Lung (tissue), 12 donors: Measurements from ENCODE around the gene BCR. TPM values are rescaled to one million over a fixed set of nuclear protein-coding genes. Genes with fewer than 3 reads are reported as not detected.

Experiments
- ATAC-seq: fragments of 200-7000 bp; cut with Tn5 transposase; one replicate; pipeline ENCODE4 v1.9.1; 2020; ENCODE audit warnings: moderate number of reproducible peaks; ENCODE audit not compliant: insufficient read depth, low FRiP score
- DNase-seq, 3 donors: peaks; one replicate each; pipeline ENCODE4 v3.0.0-alpha.2; 2013 to 2017
- H3K27ac ChIP-seq, 2 donors: one replicate each; pipeline ENCODE4 v1.5.1; 2013; ENCODE audit warnings: mild to moderate bottlenecking in 2 of 2, moderate library complexity in 2 of 2, control low read depth in 1 of 2, inconsistent platforms in 1 of 2, low read depth in 1 of 2, low read length in 1 of 2
- H3K27me3 ChIP-seq, 3 donors: one replicate each; pipeline ENCODE4 v1.5.1; 2013; ENCODE audit warnings: low read length in 2 of 3; ENCODE audit not compliant: control insufficient read depth in 3 of 3, insufficient read depth in 3 of 3
- H3K36me3 ChIP-seq, 4 donors: one replicate each; pipeline ENCODE4 v1.5.1; 2013; ENCODE audit warnings: low read length in 4 of 4, mild to moderate bottlenecking in 1 of 4, moderate library complexity in 1 of 4; ENCODE audit not compliant: control insufficient read depth in 4 of 4, insufficient read depth in 4 of 4
- H3K4me1 ChIP-seq, 5 donors: one replicate each; pipeline ENCODE4 v1.5.1; 2013; ENCODE audit warnings: low read length in 5 of 5, mild to moderate bottlenecking in 2 of 5, moderate library complexity in 1 of 5; ENCODE audit not compliant: control insufficient read depth in 5 of 5, insufficient read depth in 5 of 5
- H3K4me3 ChIP-seq: one replicate; pipeline ENCODE4 v1.5.1; 2013; ENCODE audit warnings: mild to moderate bottlenecking, control low read depth, moderate library complexity
- H3K9ac ChIP-seq, 2 donors: one replicate each; pipeline ENCODE4 v1.5.1; 2013; ENCODE audit warnings: low read length in 2 of 2, control low read depth in 1 of 2; ENCODE audit not compliant: insufficient read depth in 1 of 2
- H3K9me3 ChIP-seq, 4 donors: one replicate each; pipeline ENCODE4 v1.5.1; 2013; ENCODE audit warnings: low read length in 3 of 4, mild to moderate bottlenecking in 1 of 4, moderate library complexity in 1 of 4; ENCODE audit not compliant: control insufficient read depth in 4 of 4, insufficient read depth in 3 of 4
- WGBS, 2 donors: extraction: QIAGEN DNeasy Blood & Tissue Kit; methylation state at CpG; one replicate each; pipeline ENCODE4 v1.1.7; 2013; 5-methylcytosine and 5-hydroxymethylcytosine counted together
- polyA plus RNA-seq, 2 donors: library from polyadenylated mRNA; stranded (reverse); fragments of 200-250 nt; gene quantifications; one replicate each; pipeline ENCODE4 v1.2.1, GENCODE V29; 2013
- total RNA-seq, 2 donors: library from RNA; depleted of rRNA in 1 of 2; stranded (reverse); fragments of >200 nt in 1 of 2; gene quantifications; one replicate each; pipeline ENCODE4 v1.2.1, GENCODE V29; 2014 to 2021
- TF ChIP-seq, protein P1 (sequence below): IDR thresholded peaks from 2 replicates; pipeline ENCODE4 v1.5.1; 2012; ENCODE audit warnings: mild to moderate bottlenecking; ENCODE audit errors: control extremely low read depth, extremely low read depth
- donor health status: control.
- donor health status: control.
- donor health status: Bipolar disorder and iron deficiency.
- donor health status: healthy.
- donor health status: DM: yes; HTN: yes; CAD: no.

The BCR gene
- total and polyA plus RNA-seq, 4 donors, result 21.8 to 67.3 (median 31.8) TPM

DNA sequence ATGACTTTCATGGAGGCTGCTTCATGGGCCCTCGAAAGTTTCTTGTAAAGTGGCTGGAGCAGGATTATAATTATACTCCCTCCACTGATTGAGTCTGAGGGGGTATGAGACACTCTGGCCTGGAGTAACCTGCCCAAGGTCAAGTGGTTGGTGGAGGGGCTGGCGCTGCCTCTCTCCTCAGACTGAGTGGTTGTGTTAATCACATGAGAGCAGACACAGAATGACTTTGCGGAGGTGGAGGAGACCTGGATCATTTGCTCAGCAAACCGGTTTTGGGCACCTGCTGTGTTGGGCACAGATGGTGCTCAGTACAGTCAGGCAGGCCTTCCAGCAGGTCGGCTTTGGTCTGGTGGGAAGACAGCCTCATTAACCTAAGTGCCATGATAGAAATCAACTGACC is 11.8 kb downstream of the BCR start:
- Histone ChIP-seq H3K9ac (no peak overlapping the region), H3K36me3 (no peaks in the 10 kb centered on the region), H3K9me3 (no peaks in the 10 kb centered on the region), H3K27me3 (no peaks in the 10 kb centered on the region), H3K27ac (peak overlapping the region in 1 of 2 donors; percentile 0), H3K4me1 (peaks cover 0 to 21% (median 5%) of the 10 kb centered on the region in 5 donors), H3K4me3 (no peak overlapping the region)
- TF ChIP-seq, protein P1, sequence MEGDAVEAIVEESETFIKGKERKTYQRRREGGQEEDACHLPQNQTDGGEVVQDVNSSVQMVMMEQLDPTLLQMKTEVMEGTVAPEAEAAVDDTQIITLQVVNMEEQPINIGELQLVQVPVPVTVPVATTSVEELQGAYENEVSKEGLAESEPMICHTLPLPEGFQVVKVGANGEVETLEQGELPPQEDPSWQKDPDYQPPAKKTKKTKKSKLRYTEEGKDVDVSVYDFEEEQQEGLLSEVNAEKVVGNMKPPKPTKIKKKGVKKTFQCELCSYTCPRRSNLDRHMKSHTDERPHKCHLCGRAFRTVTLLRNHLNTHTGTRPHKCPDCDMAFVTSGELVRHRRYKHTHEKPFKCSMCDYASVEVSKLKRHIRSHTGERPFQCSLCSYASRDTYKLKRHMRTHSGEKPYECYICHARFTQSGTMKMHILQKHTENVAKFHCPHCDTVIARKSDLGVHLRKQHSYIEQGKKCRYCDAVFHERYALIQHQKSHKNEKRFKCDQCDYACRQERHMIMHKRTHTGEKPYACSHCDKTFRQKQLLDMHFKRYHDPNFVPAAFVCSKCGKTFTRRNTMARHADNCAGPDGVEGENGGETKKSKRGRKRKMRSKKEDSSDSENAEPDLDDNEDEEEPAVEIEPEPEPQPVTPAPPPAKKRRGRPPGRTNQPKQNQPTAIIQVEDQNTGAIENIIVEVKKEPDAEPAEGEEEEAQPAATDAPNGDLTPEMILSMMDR, result no peak
- WGBS, 2 donors, result 65 to 77% methylated on average over 5 of the region's 5 CpGs
- DNase-seq (peak; percentile 63 to 83 (median 78)), ATAC-seq (peak; percentile 54)

DNA sequence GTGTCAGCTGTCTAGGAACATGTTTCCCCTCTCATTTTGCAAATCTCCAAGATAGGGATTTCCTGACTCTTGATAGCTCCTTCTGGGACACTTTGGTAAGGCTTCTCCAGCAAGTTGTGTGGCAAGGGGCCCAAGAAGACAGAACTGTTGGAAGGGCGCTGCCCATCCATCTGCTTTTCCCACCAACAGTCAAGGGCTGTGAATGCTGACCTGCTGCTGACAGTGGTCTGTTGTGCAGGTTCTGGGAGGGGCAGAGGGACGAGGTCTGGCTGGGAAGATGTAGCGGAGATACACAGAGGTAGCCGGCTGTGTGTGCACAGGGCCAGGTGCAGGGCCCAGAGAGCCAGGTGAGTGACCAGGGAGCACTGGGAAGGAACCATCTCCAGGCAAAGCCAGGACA is 12.2 kb downstream of the BCR start:
- ATAC-seq, result no peak
- Histone ChIP-seq H3K9me3 (no peaks in the 10 kb centered on the region), H3K27me3 (no peaks in the 10 kb centered on the region), H3K36me3 (no peaks in the 10 kb centered on the region), H3K27ac (peak overlapping the region in 1 of 2 donors; percentile 0), H3K9ac (no peak overlapping the region), H3K4me3 (no peak overlapping the region), H3K4me1 (peaks cover 0 to 21% (median 5%) of the 10 kb centered on the region in 5 donors)
- DNase-seq, result no peak
- TF ChIP-seq, protein P1, result no peak
- 85 to 90% methylated on average over 4 of the region's 4 CpGs for WGBS, 2 donors

DNA sequence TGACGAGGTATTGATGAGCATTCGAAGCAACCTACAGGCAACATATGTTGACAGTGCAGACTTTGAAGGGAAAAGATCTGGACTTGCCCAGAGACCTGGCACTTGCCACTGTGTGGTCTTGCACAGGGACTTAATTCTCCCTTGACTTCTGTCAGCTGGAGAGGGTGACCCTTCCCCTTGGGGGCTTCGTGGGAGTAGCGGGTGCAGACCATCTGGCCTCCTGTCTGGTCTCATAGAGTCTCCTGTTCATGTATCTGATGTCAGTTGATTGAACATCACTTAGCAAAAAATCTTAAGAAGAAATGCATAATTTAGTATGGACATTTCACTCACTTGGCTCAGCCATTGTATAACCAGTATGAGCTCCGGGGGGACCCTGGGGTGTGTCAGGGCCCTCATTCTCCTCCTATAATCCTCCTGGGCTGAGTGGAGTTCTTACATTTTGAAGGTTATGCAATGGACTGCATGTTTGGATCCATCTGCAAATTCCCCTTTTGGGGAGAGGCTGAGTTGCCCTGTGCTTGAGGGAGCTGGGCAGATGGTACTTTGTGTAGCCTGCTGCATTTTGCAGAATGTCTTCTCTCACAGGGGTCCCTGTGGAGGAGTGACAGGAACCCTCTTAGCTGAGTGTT is 13.0 kb downstream of the BCR start:
- Histone ChIP-seq H3K4me1 (peaks cover 0 to 27% (median 5%) of the 10 kb centered on the region in 5 donors), H3K27ac (peak overlapping the region in 1 of 2 donors; percentile 20)
- WGBS, 2 donors, result 81 to 85% methylated on average over 5 of the region's 5 CpGs

More for the DNA sequence above, 13.0 kb downstream of the BCR start:
- TF ChIP-seq, protein P1, result no peak
- H3K9me3 ChIP-seq, result no peaks in the 10 kb centered on the region
- no peaks in the 10 kb centered on the region for H3K36me3 ChIP-seq
- ATAC-seq, result no peak
- H3K4me3 ChIP-seq, result no peak overlapping the region
- no peak for DNase-seq
- no peak overlapping the region for H3K9ac ChIP-seq
- H3K27me3 ChIP-seq, result no peaks in the 10 kb centered on the region
